HepG2 (cell line): ENCODE results near the gene MAML1. TPM values are rescaled to one million over a fixed set of nuclear protein-coding genes. Genes with fewer than 3 reads are reported as not detected.

Experiments
- HOMEZ ChIP-seq: IDR thresholded peaks from 2 replicates; pipeline ENCODE4 v1.6.1; 2016; ENCODE audit warnings: low read depth
- KDM2A ChIP-seq: sonication (generic); formaldehyde crosslinking; IDR thresholded peaks from 2 replicates; pipeline ENCODE4 v1.4.0; 2020; ENCODE audit warnings: low read depth, missing genetic modification reagents, borderline replicate concordance
- KDM6A ChIP-seq: IDR thresholded peaks from 2 replicates; pipeline ENCODE4 v1.6.1; 2016; ENCODE audit warnings: low read depth
- MEIS2 ChIP-seq: sonication (generic); formaldehyde crosslinking; IDR thresholded peaks from 2 replicates; pipeline ENCODE4 v1.9.0; 2021; ENCODE audit warnings: mild to moderate bottlenecking, missing genetic modification reagents
- MTA3 ChIP-seq: sonication (generic); formaldehyde crosslinking; IDR thresholded peaks from 2 replicates; pipeline ENCODE4 v1.4.0; 2020; ENCODE audit warnings: missing genetic modification reagents
- SOX5 ChIP-seq: IDR thresholded peaks from 2 replicates; pipeline ENCODE4 v1.6.1; 2016; ENCODE audit warnings: borderline replicate concordance
- YEATS4 ChIP-seq: sonication (generic); formaldehyde crosslinking; IDR thresholded peaks from 2 replicates; pipeline ENCODE4 v1.4.0; 2020; ENCODE audit warnings: missing genetic modification reagents, borderline replicate concordance
- ZNF451 ChIP-seq: sonication (generic); formaldehyde crosslinking; IDR thresholded peaks from 2 replicates; pipeline ENCODE4 v1.5.0; 2020; ENCODE audit warnings: mild to moderate bottlenecking, missing genetic modification reagents
- ZNF883 ChIP-seq: sonication (generic); formaldehyde crosslinking; IDR thresholded peaks from 2 replicates; pipeline ENCODE4 v1.5.1; 2020; ENCODE audit warnings: mild to moderate bottlenecking, missing genetic modification reagents; ENCODE audit errors: not compliant biosample characterization
- polyA plus RNA-seq, 8 experiments: library from polyadenylated mRNA; depleted of rRNA in 3 of 8; stranded (reverse) in 7 of 8; unstranded in 1 of 8; fragments of >200 nt; fragmentation: Illumina TruSeq in 4 of 8; extraction: Trizol in 4 of 8; gene quantifications; 2 replicates each; pipeline versions ENCODE4 v1.2.1 to v1.2.3, GENCODE V29; 2011 to 2016; ENCODE audit warnings: low read depth in 4 of 8, missing spikeins in 1 of 8, mixed read lengths in 1 of 8; ENCODE audit not compliant: insufficient read depth in 1 of 8
- total RNA-seq, 5 experiments: library from RNA; depleted of rRNA; stranded (reverse); fragments of >200 nt; fragmentation: Illumina TruSeq; extraction: Trizol; gene quantifications; 2 replicates each; pipeline ENCODE4 v1.2.3, GENCODE V29; 2016; ENCODE audit warnings: low read depth in 1 of 5
- TF ChIP-seq, protein P1 (sequence below): sonication (generic); formaldehyde crosslinking; IDR thresholded peaks from 2 replicates; pipeline ENCODE4 v1.5.1; 2020; ENCODE audit warnings: mild to moderate bottlenecking, missing genetic modification reagents, moderate library complexity
- TF ChIP-seq, protein P2 (sequence below): sonication (generic); formaldehyde crosslinking; IDR thresholded peaks from 2 replicates; pipeline ENCODE4 v1.8.0; 2022; ENCODE audit warnings: mild to moderate bottlenecking, missing genetic modification reagents; ENCODE audit not compliant: insufficient replicate concordance
- TF ChIP-seq, protein P3 (sequence below): sonication (generic); formaldehyde crosslinking; IDR thresholded peaks from 2 replicates; pipeline ENCODE4 v1.5.1; 2020; ENCODE audit warnings: missing genetic modification reagents, mild to moderate bottlenecking, borderline replicate concordance
- TF ChIP-seq, protein P4 (sequence below): sonication (generic); formaldehyde crosslinking; IDR thresholded peaks from 2 replicates; pipeline ENCODE4 v1.4.0; 2020; ENCODE audit warnings: missing genetic modification reagents

MAML1 gene
- total and polyA plus RNA-seq, 2 of the 13 experiments (the other 11 are each of a cell fraction or from before 2014, with no cell fraction given) = 10.0 to 10.8 TPM

GRCh38 chr5:179825655-179826182 lies 93.1 kb downstream of the MAML1 start (continued):
- TF ChIP-seq, protein P1, sequence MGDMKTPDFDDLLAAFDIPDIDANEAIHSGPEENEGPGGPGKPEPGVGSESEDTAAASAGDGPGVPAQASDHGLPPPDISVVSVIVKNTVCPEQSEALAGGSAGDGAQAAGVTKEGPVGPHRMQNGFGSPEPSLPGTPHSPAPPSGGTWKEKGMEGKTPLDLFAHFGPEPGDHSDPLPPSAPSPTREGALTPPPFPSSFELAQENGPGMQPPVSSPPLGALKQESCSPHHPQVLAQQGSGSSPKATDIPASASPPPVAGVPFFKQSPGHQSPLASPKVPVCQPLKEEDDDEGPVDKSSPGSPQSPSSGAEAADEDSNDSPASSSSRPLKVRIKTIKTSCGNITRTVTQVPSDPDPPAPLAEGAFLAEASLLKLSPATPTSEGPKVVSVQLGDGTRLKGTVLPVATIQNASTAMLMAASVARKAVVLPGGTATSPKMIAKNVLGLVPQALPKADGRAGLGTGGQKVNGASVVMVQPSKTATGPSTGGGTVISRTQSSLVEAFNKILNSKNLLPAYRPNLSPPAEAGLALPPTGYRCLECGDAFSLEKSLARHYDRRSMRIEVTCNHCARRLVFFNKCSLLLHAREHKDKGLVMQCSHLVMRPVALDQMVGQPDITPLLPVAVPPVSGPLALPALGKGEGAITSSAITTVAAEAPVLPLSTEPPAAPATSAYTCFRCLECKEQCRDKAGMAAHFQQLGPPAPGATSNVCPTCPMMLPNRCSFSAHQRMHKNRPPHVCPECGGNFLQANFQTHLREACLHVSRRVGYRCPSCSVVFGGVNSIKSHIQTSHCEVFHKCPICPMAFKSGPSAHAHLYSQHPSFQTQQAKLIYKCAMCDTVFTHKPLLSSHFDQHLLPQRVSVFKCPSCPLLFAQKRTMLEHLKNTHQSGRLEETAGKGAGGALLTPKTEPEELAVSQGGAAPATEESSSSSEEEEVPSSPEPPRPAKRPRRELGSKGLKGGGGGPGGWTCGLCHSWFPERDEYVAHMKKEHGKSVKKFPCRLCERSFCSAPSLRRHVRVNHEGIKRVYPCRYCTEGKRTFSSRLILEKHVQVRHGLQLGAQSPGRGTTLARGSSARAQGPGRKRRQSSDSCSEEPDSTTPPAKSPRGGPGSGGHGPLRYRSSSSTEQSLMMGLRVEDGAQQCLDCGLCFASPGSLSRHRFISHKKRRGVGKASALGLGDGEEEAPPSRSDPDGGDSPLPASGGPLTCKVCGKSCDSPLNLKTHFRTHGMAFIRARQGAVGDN (CRISPR knock-in tag) = peak; percentile 89
- TF ChIP-seq, protein P2, sequence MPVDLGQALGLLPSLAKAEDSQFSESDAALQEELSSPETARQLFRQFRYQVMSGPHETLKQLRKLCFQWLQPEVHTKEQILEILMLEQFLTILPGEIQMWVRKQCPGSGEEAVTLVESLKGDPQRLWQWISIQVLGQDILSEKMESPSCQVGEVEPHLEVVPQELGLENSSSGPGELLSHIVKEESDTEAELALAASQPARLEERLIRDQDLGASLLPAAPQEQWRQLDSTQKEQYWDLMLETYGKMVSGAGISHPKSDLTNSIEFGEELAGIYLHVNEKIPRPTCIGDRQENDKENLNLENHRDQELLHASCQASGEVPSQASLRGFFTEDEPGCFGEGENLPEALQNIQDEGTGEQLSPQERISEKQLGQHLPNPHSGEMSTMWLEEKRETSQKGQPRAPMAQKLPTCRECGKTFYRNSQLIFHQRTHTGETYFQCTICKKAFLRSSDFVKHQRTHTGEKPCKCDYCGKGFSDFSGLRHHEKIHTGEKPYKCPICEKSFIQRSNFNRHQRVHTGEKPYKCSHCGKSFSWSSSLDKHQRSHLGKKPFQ (CRISPR knock-in tag) = no peak
- TF ChIP-seq, protein P3, sequence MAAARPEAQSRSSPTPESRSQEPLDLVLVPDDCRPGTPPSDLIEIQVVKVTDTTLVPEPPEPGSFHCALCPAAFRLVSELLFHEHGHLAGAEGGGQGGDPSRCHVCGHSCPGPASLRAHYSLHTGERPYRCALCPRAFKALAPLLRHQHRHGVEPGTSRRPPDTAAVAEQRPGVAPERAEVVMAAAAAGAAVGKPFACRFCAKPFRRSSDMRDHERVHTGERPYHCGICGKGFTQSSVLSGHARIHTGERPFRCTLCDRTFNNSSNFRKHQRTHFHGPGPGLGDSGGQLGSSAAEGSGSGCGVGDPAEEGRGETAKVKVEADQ (CRISPR knock-in tag) = 0 out of 2 replicates have a peak, but pooled peaks have one; percentile 29
- TF ChIP-seq HOMEZ (CRISPR knock-in tag) (no peak), KDM6A (CRISPR knock-in tag) (0 out of 2 replicates have a peak, but pooled peaks have one; percentile 32), MEIS2 (CRISPR knock-in tag) (no peak), SOX5 (no peak), MTA3 (no peak), ZNF883 (CRISPR knock-in tag) (peak; percentile 46), YEATS4 (CRISPR knock-in tag) (peak; percentile 68), ZNF451 (CRISPR knock-in tag) (no peak), KDM2A (peak; percentile 48; the same call in 1 of the 2 replicates)
- TF ChIP-seq, protein P4, sequence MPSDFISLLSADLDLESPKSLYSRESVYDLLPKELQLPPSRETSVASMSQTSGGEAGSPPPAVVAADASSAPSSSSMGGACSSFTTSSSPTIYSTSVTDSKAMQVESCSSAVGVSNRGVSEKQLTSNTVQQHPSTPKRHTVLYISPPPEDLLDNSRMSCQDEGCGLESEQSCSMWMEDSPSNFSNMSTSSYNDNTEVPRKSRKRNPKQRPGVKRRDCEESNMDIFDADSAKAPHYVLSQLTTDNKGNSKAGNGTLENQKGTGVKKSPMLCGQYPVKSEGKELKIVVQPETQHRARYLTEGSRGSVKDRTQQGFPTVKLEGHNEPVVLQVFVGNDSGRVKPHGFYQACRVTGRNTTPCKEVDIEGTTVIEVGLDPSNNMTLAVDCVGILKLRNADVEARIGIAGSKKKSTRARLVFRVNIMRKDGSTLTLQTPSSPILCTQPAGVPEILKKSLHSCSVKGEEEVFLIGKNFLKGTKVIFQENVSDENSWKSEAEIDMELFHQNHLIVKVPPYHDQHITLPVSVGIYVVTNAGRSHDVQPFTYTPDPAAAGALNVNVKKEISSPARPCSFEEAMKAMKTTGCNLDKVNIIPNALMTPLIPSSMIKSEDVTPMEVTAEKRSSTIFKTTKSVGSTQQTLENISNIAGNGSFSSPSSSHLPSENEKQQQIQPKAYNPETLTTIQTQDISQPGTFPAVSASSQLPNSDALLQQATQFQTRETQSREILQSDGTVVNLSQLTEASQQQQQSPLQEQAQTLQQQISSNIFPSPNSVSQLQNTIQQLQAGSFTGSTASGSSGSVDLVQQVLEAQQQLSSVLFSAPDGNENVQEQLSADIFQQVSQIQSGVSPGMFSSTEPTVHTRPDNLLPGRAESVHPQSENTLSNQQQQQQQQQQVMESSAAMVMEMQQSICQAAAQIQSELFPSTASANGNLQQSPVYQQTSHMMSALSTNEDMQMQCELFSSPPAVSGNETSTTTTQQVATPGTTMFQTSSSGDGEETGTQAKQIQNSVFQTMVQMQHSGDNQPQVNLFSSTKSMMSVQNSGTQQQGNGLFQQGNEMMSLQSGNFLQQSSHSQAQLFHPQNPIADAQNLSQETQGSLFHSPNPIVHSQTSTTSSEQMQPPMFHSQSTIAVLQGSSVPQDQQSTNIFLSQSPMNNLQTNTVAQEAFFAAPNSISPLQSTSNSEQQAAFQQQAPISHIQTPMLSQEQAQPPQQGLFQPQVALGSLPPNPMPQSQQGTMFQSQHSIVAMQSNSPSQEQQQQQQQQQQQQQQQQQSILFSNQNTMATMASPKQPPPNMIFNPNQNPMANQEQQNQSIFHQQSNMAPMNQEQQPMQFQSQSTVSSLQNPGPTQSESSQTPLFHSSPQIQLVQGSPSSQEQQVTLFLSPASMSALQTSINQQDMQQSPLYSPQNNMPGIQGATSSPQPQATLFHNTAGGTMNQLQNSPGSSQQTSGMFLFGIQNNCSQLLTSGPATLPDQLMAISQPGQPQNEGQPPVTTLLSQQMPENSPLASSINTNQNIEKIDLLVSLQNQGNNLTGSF = 0 out of 2 replicates have a peak, but pooled peaks have one; percentile 65
